ENCODE measurements around the gene PAK6.

DNA sequence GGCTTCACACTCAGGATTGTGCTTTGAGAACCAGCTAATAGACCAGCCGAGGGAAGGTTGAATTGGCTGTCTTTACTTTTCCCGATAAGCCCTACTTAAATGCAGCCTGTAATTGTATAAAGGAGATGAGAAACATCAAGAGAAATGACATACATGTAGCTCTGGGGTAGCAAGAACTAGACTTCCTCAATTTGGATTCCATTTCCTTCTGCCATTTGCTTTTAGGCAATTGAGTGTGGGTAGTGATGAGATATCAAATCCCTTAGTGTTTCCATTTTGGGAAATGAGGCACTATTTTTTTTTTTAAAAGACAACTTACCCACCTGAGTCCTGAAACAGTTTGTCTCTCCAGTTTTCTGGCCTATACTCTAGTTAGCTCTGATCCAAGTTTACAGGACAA, 86.8 kb downstream of the PAK6 start:
- TF ChIP-seq, protein P1, sequence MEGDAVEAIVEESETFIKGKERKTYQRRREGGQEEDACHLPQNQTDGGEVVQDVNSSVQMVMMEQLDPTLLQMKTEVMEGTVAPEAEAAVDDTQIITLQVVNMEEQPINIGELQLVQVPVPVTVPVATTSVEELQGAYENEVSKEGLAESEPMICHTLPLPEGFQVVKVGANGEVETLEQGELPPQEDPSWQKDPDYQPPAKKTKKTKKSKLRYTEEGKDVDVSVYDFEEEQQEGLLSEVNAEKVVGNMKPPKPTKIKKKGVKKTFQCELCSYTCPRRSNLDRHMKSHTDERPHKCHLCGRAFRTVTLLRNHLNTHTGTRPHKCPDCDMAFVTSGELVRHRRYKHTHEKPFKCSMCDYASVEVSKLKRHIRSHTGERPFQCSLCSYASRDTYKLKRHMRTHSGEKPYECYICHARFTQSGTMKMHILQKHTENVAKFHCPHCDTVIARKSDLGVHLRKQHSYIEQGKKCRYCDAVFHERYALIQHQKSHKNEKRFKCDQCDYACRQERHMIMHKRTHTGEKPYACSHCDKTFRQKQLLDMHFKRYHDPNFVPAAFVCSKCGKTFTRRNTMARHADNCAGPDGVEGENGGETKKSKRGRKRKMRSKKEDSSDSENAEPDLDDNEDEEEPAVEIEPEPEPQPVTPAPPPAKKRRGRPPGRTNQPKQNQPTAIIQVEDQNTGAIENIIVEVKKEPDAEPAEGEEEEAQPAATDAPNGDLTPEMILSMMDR (IDR thresholded peaks at IDR 0.05; ENCODE audit: low read depth, low read length, missing input control): no peak
- TF ChIP-seq, protein P2, sequence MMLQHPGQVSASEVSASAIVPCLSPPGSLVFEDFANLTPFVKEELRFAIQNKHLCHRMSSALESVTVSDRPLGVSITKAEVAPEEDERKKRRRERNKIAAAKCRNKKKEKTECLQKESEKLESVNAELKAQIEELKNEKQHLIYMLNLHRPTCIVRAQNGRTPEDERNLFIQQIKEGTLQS (IDR thresholded peaks at IDR 0.05): no peak
- TF ChIP-seq RAD21 (IDR thresholded peaks at IDR 0.05): no peak
- TF ChIP-seq FOXA1 (IDR thresholded peaks at IDR 0.05): no peak
- TF ChIP-seq GABPA (IDR thresholded peaks at IDR 0.05 in 1 of 2, conservative IDR thresholded peaks at IDR 0.05 in 1 of 2): no peak
- TF ChIP-seq, protein P3, sequence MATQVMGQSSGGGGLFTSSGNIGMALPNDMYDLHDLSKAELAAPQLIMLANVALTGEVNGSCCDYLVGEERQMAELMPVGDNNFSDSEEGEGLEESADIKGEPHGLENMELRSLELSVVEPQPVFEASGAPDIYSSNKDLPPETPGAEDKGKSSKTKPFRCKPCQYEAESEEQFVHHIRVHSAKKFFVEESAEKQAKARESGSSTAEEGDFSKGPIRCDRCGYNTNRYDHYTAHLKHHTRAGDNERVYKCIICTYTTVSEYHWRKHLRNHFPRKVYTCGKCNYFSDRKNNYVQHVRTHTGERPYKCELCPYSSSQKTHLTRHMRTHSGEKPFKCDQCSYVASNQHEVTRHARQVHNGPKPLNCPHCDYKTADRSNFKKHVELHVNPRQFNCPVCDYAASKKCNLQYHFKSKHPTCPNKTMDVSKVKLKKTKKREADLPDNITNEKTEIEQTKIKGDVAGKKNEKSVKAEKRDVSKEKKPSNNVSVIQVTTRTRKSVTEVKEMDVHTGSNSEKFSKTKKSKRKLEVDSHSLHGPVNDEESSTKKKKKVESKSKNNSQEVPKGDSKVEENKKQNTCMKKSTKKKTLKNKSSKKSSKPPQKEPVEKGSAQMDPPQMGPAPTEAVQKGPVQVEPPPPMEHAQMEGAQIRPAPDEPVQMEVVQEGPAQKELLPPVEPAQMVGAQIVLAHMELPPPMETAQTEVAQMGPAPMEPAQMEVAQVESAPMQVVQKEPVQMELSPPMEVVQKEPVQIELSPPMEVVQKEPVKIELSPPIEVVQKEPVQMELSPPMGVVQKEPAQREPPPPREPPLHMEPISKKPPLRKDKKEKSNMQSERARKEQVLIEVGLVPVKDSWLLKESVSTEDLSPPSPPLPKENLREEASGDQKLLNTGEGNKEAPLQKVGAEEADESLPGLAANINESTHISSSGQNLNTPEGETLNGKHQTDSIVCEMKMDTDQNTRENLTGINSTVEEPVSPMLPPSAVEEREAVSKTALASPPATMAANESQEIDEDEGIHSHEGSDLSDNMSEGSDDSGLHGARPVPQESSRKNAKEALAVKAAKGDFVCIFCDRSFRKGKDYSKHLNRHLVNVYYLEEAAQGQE (IDR thresholded peaks at IDR 0.05): no peak
- no peak for TF ChIP-seq YY1 (IDR thresholded peaks at IDR 0.05)
- TF ChIP-seq TAF1 (conservative IDR thresholded peaks at IDR 0.05): no peak

All from liver (tissue), 3 donors.